Spinal cord (tissue), 10 donors: Measurements from ENCODE around the gene BCL3. TPM values are rescaled to one million over a fixed set of nuclear protein-coding genes. Genes with fewer than 3 reads are reported as not detected.
"Not testable (repeated sequence)": the region's sequence is repeated elsewhere in the genome, so short reads cannot be mapped to it uniquely, and the experiment has no call there.

Experiments
- DNase-seq, 6 donors: peaks; one replicate each; pipeline versions ENCODE4 v3.0.0 to v3.0.0-alpha.2; 2013 to 2015; ENCODE audit warnings: low spot score in 6 of 6, low read depth in 4 of 6
- H3K27ac ChIP-seq: one replicate; pipeline ENCODE4 v1.5.1; 2013; ENCODE audit warnings: low read depth, low read length, control low read depth
- H3K27me3 ChIP-seq: one replicate; pipeline ENCODE4 v1.6.1; 2013; ENCODE audit warnings: low read length; ENCODE audit not compliant: control insufficient read depth, insufficient read depth
- H3K36me3 ChIP-seq: one replicate; pipeline ENCODE4 v1.6.1; 2013; ENCODE audit warnings: low read length; ENCODE audit not compliant: control insufficient read depth, insufficient read depth
- H3K4me1 ChIP-seq: one replicate; pipeline ENCODE4 v1.6.1; 2013; ENCODE audit warnings: low read length; ENCODE audit not compliant: control insufficient read depth, insufficient read depth
- H3K4me3 ChIP-seq: one replicate; pipeline ENCODE4 v1.5.1; 2013; ENCODE audit warnings: low read depth, low read length, control low read depth
- H3K9me3 ChIP-seq: one replicate; pipeline ENCODE4 v1.6.1; 2013; ENCODE audit warnings: low read length; ENCODE audit not compliant: control insufficient read depth, insufficient read depth
- WGBS: methylation state at CpG from one replicate; pipeline ENCODE4 v1.1.5; 2013; ENCODE audit warnings: missing lambda C conversion rate; ENCODE audit not compliant: insufficient coverage; 5-methylcytosine and 5-hydroxymethylcytosine counted together
- polyA plus RNA-seq, 2 donors: library from polyadenylated mRNA; unstranded; fragments of 120-200 nt; gene quantifications; one replicate each; pipeline ENCODE4 v1.2.1, GENCODE V29; 2013; ENCODE audit not compliant: insufficient read length in 2 of 2
- total RNA-seq, 2 donors: library from RNA; depleted of rRNA in 1 of 2; stranded (reverse); fragments of 120-200 nt in 1 of 2; fragments of >200 nt in 1 of 2; gene quantifications; one replicate each; pipeline versions ENCODE4 v1.2.3 to v1.2.4, GENCODE V29; 2013 to 2014
- donor health status: healthy.

The BCL3 gene
- total and polyA plus RNA-seq, 4 donors, result 1.6 to 9.6 (median 4.8) TPM

- not testable (repeated sequence) for H3K27me3 ChIP-seq, H3K27ac ChIP-seq, H3K4me3 ChIP-seq, H3K9me3 ChIP-seq, DNase-seq, H3K36me3 ChIP-seq
- WGBS, result 87% methylated on average over 2 of the region's 2 CpGs
- H3K4me1 ChIP-seq, result peaks cover 11% of the 10 kb centered on the region
These were observed 33.2 kb downstream of the BCL3 start for GRCh38 chr19:44781694-44782093.

DNA sequence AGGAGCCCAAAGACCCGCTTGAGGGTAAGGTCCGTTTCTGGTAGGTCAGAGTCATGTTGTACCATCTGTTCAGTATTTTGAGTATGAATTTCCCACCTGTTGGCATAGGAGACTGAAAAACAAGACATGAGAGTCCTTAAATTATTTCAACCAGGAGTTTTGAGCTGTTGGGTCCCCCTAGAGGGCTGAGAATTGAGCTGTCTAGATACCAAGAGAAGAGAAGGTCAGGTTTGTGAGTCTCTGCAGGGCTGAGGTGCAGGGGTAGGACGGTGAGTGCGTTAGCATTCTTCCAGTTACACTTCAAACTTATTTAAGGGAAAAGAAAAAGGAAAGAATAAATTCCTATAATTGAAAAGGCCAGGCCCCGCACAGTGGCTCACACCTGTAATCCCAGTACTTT, 34.2 kb downstream of the BCL3 start:
- WGBS, result no CpG with 5 or more reads among the region's 5 CpGs
- Histone ChIP-seq H3K27me3 (peaks cover 4% of the 10 kb centered on the region), H3K9me3 (no peaks in the 10 kb centered on the region), H3K4me3 (no peak overlapping the region), H3K36me3 (no peaks in the 10 kb centered on the region), H3K4me1 (peaks cover 10% of the 10 kb centered on the region), H3K27ac (no peak overlapping the region)
- DNase-seq, result no peak

- peaks cover 6% of the 10 kb centered on the region for H3K4me1 ChIP-seq
- H3K27me3 ChIP-seq, result no peaks in the 10 kb centered on the region
- WGBS, result 94% methylated on average over 3 of the region's 4 CpGs
- no peaks in the 10 kb centered on the region for H3K36me3 ChIP-seq
- no peak overlapping the region for H3K4me3 ChIP-seq
- no peak for DNase-seq
- H3K9me3 ChIP-seq, result no peaks in the 10 kb centered on the region
- H3K27ac ChIP-seq, result no peak overlapping the region
These were observed 35.0 kb downstream of the BCL3 start for GRCh38 chr19:44783545-44783944.

DNA sequence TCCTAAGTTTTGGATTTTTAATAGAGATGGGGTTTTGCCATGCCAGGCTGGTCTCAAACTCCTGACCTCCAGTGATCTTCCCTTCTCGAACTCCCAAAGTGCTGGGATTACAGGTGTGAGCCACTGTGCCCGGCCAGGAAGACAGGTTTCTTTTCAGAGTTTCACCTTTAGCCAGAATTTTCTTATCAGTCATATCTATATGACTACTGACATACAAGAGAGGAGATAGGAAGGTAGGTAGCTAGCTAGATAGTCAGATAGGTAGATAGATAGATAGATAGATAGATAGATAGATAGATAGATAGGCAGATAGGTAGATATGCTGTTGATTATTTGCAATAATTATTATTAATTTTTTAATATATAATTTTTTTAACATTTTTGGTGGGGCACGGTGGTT, 36.8 kb downstream of the BCL3 start:
- H3K27ac ChIP-seq, result no peak overlapping the region
- no peaks in the 10 kb centered on the region for H3K36me3 ChIP-seq
- no peak overlapping the region for H3K4me3 ChIP-seq
- H3K4me1 ChIP-seq, result peaks cover 6% of the 10 kb centered on the region
- H3K27me3 ChIP-seq, result no peaks in the 10 kb centered on the region
- no peaks in the 10 kb centered on the region for H3K9me3 ChIP-seq
- no CpG with 5 or more reads among the region's 3 CpGs for WGBS
- no peak for DNase-seq

- Histone ChIP-seq H3K36me3 (no peaks in the 10 kb centered on the region), H3K27me3 (no peaks in the 10 kb centered on the region), H3K9me3 (no peaks in the 10 kb centered on the region), H3K4me1 (peaks cover 6% of the 10 kb centered on the region), H3K27ac (no peak overlapping the region), H3K4me3 (no peak overlapping the region)
- DNase-seq, result no peak
- WGBS, result 97% methylated on average over 11 of the region's 15 CpGs
These were observed 37.5 kb downstream of the BCL3 start for GRCh38 chr19:44785993-44786392.

GRCh38 chr19:44788971-44789370, 40.5 kb downstream of the BCL3 start:
- Histone ChIP-seq H3K4me3 (no peak overlapping the region), H3K9me3 (no peaks in the 10 kb centered on the region), H3K27me3 (no peaks in the 10 kb centered on the region), H3K4me1 (peaks cover 6% of the 10 kb centered on the region), H3K27ac (no peak overlapping the region), H3K36me3 (no peaks in the 10 kb centered on the region)
- DNase-seq, result no peak
- WGBS, result 93% methylated on average over 5 of the region's 6 CpGs

DNA sequence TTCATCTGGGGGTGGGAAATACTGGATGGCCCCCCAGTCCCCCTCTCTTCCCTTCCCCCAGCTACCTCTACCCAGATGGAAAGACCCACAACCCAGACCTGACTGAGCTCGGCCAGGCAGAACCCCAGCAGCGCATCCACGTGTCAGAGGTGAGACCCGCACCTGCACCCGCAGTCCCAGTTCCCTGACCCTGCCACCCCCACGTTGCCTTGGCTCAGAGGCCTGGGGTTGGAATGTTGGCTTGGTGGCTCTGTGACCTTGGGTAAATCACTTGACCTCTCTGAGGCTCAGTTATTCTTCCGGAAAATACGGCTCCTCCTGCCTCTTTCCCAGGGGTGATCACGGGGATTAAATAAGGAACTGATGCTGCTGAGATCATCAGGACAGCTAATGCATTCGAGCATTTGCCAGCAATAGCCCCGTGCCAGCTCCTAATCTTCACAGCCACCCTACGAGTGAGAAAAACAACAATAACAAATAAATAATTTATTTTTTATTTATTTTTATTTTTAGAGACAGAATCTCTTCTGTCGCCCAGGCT, 41.5 kb downstream of the BCL3 start:
- Histone ChIP-seq H3K36me3 (no peaks in the 10 kb centered on the region), H3K27ac (no peak overlapping the region), H3K4me3 (no peak overlapping the region), H3K4me1 (no peaks in the 10 kb centered on the region), H3K9me3 (no peaks in the 10 kb centered on the region), H3K27me3 (no peaks in the 10 kb centered on the region)
- no peak for DNase-seq
- 85% methylated on average over 7 of the region's 13 CpGs for WGBS

DNA sequence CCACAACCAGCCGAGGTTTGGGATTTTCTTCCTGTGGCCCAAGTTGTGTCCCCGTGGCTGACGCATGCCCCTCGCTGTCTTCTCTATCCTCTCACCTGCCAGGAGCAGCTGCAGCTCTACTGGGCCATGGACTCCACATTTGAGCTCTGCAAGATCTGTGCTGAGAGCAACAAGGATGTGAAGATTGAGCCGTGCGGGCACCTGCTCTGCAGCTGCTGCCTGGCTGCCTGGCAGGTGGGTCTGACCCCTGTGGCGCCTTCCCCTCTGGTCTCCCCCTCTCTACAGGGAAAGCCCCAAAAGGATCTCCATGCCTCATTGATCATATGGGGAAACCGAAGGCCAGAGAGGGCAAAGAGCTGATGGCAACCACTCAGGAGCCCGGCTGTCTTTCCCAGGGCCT, 43.8 kb downstream of the BCL3 start:
- no peaks in the 10 kb centered on the region for H3K36me3 ChIP-seq
- H3K9me3 ChIP-seq, result no peaks in the 10 kb centered on the region
- no peaks in the 10 kb centered on the region for H3K27me3 ChIP-seq
- H3K4me1 ChIP-seq, result peaks cover 10% of the 10 kb centered on the region
- no peak for DNase-seq
- H3K27ac ChIP-seq, result no peak overlapping the region
- no peak overlapping the region for H3K4me3 ChIP-seq
- WGBS, result 79% methylated on average over 9 of the region's 9 CpGs

DNA sequence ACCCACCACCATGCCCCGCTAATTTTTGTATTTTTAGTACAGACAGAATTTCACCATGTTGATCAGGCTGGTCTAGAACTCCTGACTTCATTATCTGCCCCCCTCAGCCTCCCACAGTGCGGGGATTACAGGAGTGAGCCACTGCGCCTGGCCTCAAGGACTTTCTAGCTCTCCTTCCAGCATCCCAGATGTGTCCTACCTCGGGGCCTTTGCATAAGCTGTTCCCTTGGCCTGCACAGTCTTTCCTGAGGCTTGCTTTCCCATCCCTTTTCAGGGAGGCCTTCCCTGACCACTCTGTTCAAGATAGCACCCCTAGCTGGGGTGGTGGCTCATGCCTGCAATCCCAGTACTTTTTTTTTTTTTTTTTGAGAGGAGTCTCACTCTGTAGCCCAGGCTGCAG, 46.1 kb downstream of the BCL3 start:
- Histone ChIP-seq H3K4me1 (peaks cover 10% of the 10 kb centered on the region), H3K27me3 (no peaks in the 10 kb centered on the region), H3K4me3 (no peak overlapping the region), H3K27ac (no peak overlapping the region), H3K36me3 (no peaks in the 10 kb centered on the region), H3K9me3 (no peaks in the 10 kb centered on the region)
- 86% methylated on average over 4 of the region's 4 CpGs for WGBS
- DNase-seq, result no peak

- no peak overlapping the region for H3K27ac ChIP-seq
- H3K4me1 ChIP-seq, result peaks cover 10% of the 10 kb centered on the region
- H3K27me3 ChIP-seq, result no peaks in the 10 kb centered on the region
- no peaks in the 10 kb centered on the region for H3K9me3 ChIP-seq
- DNase-seq, result no peak
- H3K36me3 ChIP-seq, result no peaks in the 10 kb centered on the region
- no peak overlapping the region for H3K4me3 ChIP-seq
- WGBS, result 92% methylated on average over 8 of the region's 13 CpGs
These were observed 47.0 kb downstream of the BCL3 start for GRCh38 chr19:44795398-44795987.
